ENCODE measurements around the gene SH3TC1. TPM values are rescaled to one million over a fixed set of nuclear protein-coding genes. Genes with fewer than 3 reads are reported as not detected.

SH3TC1 gene
- total RNA-seq, 8 experiments from 2014 or later: 0.96 to 22.2 (median 3.6) TPM

DNA sequence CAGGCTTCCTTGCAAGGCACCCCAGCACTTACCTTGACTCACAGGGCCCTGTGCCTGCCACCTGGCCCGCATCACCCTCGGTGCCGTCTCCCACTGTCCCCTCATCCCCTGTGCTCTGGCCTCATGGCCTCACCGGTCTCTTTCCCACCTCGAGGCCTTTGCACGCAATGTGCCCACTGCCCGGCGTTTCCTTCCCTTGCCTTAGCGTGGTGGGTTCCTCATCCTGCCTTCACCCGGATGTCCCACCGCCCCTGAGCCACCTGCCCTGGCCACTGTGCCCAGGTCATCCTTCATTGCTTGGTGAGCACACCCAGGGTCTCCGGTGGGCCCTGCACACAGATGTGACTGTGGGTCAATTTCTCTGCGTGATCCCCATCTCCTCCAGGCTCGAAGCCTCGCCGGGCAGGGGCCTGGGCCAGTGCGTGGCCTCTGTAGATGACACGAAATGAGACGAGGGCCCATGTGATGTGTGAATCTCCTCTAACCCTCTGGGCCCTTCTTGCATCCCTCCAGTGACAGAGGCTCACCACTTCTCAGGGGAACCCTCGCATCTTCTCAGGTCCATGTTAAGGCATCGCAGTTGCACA is 75.1 kb downstream of the SH3TC1 start:
- Histone ChIP-seq H3K27ac (peak overlapping the region in 1 of 2 donors; percentile 7), H3K4me1 (replicated peaks in 1 of 2) (peaks cover 25 to 41% of the 10 kb centered on the region in 2 donors), H3K4me3 (no peak overlapping the region)
- no peak for ATAC-seq (replicated peaks in 6 of 8)
- WGBS, 10 experiments: 79 to 100% (median 97%) methylated on average over 1 to 13 of the region's 21 CpGs; no CpG with 5 or more reads in 4 of the 10 experiments
- in situ Hi-C loops (cut with MboI; ENCODE audit: low pct_unique_long_range_greater_than_20kb in 2 of 9, low sequenced_read_pairs in 9 of 9, unreplicated experiment in 9 of 9): loop anchor here in 1 of 9 experiments (10.0 kb wide), 1 partner anchor 121 kb away; no protein-coding TSS in a partner anchor

DNA sequence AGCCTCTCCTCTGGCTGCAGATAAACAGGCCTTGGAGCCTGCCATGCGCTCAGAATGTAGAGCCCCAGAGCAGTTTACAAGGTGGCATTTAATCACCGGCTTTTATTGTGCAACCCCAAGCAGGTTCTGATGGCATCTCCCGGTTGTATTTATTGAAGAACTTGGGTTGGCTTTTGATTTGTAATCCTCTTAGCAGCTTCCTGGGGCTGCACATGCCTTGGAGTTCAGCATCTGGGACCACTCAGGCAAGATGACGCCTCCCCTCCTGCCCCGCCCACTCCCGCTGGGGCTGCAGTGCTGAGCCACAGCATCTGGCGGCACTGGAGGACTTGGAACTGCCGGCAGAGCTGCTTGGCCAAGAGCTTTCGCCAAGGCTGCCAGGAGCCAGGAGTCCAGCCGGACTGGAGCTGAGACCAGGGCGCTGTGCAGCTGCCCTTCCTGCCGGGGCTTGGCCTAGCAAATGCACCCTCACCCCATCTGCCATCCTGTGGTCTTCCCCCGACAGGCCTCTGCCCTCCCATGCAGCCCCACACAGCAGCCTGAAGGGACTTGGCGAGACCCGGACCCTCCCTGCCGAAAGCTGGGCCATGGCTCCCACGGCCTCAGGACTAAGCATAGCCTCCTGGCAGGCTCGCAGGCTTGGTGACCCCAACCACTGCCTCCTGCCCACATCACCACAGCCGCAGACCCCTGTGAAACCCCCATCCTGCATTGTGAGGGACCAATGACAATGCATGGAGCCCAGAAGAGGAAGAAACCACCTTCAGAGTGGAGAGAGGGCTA is 75.9 kb downstream of the SH3TC1 start:
- peak overlapping the region in 1 of 2 donors; percentile 7 for H3K27ac ChIP-seq
- H3K4me3 ChIP-seq: no peak overlapping the region
- peaks cover 23 to 34% of the 10 kb centered on the region in 2 donors for H3K4me1 ChIP-seq (replicated peaks in 1 of 2)
- WGBS, 10 experiments: 10 to 55% (median 42%) methylated on average over 2 to 4 of the region's 19 CpGs; no CpG with 5 or more reads in 6 of the 10 experiments
- in situ Hi-C loops (cut with MboI; ENCODE audit: low pct_unique_long_range_greater_than_20kb in 2 of 9, low sequenced_read_pairs in 9 of 9, unreplicated experiment in 9 of 9): loop anchor here in 1 of 9 experiments (10.0 kb wide), 1 partner anchor 120 kb away; no protein-coding TSS in a partner anchor
- ATAC-seq (replicated peaks in 6 of 8): peak; percentile 8 to 90 (median 79)

DNA sequence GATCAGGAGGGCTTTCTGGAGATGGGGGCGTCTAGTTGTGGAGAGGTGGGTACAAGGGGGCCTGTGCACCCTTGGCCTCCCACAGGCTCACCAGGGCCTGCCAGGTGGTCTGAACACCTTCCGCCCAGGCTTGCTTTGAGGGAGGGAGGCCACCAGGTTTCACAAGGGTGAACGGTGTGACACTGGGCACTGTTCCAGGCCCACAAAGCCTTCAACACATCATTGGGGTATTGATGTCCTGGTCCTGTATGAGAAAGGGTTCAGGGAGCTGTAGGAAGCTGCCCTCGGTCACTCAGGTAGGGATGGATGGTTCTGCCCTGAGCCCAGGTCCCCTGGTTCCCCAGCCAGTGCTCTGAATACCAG is 76.4 kb downstream of the SH3TC1 start:
- H3K27ac ChIP-seq: no peak overlapping the region

DNA sequence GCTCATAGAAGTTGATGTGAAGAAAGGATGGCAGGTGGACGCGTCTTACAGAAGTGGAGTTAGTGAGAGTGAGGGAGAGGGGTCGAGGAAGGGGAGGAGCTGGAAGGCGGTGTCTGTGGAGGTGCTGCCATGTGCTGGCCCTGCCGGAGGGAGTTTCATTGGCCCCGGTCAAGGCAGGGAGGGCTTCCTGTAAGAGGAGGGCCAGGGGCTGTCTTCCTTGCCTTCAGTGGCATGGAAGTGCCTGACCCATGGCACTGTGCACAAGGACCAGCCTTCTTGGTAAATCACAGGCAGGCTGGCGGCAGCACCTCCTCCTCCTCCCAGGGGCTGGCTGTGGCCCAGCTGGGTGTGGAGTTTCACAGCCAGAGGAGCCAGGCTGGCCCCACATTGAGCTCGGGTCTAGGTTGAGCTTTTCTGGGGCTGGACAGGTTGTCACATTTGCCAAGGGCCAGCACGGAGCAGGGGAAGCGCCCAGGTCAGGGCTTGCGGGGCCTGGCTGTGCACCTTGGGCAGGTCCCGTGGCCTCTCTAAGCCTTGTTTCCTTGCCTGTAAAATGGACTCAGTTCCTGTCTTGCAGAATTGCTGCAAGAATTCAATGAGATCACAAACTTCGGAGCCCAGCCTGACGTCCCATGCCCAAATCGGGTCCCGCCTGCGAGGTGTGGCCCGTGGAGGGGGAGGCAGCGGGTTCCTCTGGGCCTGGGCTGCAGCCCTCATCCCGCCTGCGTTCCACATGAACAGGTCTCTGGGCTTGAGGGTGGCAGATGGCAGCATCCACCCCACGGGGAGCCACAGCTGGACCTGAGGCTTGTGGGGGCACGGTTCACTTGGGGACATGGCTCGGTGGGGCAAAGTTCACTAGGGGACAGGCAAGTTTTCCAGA is 77.5 kb downstream of the SH3TC1 start:
- in situ Hi-C loops (cut with MboI; ENCODE audit: low pct_unique_long_range_greater_than_20kb in 2 of 9, low sequenced_read_pairs in 9 of 9, unreplicated experiment in 9 of 9): loop anchor here in 1 of 9 experiments (10.0 kb wide), 1 partner anchor 118 kb away; no protein-coding TSS in a partner anchor
- ATAC-seq (replicated peaks in 6 of 8): peak in 3 of 8 experiments; percentile 0 to 18 (median 1)
- Histone ChIP-seq H3K4me1 (replicated peaks in 1 of 2) (peaks cover 28 to 31% of the 10 kb centered on the region in 2 donors), H3K4me3 (no peak overlapping the region), H3K27ac (no peak overlapping the region)
- 15 to 83% (median 80%) methylated on average over 2 to 9 of the region's 24 CpGs; no CpG with 5 or more reads in 5 of the 10 experiments for WGBS, 10 experiments

More for the DNA sequence above, 76.4 kb downstream of the SH3TC1 start:
- Histone ChIP-seq H3K4me3 (no peak overlapping the region), H3K4me1 (replicated peaks in 1 of 2) (peaks cover 27 to 31% of the 10 kb centered on the region in 2 donors)
- in situ Hi-C loops (cut with MboI; ENCODE audit: low pct_unique_long_range_greater_than_20kb in 2 of 9, low sequenced_read_pairs in 9 of 9, unreplicated experiment in 9 of 9): loop anchor here in 1 of 9 experiments (10.0 kb wide), 1 partner anchor 119 kb away; no protein-coding TSS in a partner anchor
- ATAC-seq (replicated peaks in 6 of 8): no peak
- WGBS, 10 experiments: 100% methylated on average over 1 of the region's 4 CpGs; no CpG with 5 or more reads in 7 of the 10 experiments

DNA sequence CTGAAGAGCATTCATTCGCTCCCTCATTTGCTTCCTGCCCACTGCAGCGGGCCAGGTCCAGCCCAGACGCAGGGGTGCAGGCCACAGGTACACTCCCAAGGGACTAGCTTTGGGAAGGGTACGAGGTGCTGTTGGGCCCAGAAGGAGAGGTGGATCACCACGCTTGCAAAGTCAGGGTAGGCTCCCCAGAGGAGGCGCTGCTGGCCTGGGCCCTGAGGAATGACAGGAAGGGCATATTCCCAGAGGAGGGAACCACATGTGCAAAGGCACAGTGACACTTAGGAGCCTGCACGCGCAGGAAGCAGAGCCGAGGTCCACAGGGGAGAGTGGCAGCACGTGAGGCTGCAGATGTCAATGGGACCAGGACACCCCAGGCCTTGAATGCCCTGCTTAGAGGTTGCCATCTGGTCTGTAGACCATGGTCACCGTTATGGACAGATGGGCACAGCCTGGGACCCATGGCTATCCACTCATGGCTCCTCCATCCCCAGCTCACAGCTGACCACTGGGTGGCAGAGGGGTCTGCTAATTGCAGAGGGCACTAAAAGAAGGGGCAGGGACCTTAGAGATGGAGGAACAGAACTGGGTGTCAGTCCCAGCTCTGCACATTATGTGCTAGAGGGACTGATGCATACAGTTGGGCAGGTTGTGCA is 78.4 kb downstream of the SH3TC1 start:
- Histone ChIP-seq H3K4me3 (no peak overlapping the region), H3K4me1 (replicated peaks in 1 of 2) (peaks cover 28 to 31% of the 10 kb centered on the region in 2 donors), H3K27ac (no peak overlapping the region)
- WGBS, 10 experiments: 61 to 100% (median 95%) methylated on average over 1 to 3 of the region's 11 CpGs; no CpG with 5 or more reads in 6 of the 10 experiments
- ATAC-seq (replicated peaks in 6 of 8): peak in 1 of 8 experiments; percentile 10
- in situ Hi-C loops (cut with MboI; ENCODE audit: low pct_unique_long_range_greater_than_20kb in 2 of 9, low sequenced_read_pairs in 9 of 9, unreplicated experiment in 9 of 9): loop anchor here in 1 of 9 experiments (10.0 kb wide), 1 partner anchor 117 kb away; no protein-coding TSS in a partner anchor

DNA sequence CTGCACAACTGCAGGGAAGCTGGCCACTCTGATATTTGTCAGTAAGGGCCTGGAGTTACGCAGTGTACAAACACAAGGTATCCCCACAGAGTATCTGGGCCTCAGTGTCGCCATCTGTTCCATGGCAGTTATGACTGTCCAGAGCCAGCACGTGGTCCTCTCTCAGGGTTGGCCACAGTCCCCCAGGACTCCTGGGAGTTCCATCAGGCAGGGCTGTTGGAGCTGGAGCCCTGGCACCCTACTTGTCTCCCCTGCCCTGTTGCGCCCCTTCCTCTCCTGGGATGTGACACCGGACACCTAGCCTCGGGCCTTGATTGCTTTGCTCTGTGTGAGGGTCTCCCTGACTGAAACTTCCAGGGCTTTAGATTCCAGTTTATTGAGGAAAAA is 78.9 kb downstream of the SH3TC1 start:
- ATAC-seq (replicated peaks in 6 of 8): peak in 1 of 8 experiments; percentile 6
- peaks cover 26% of the 10 kb centered on the region in 2 donors for H3K4me1 ChIP-seq (replicated peaks in 1 of 2)
- no peak overlapping the region for H3K27ac ChIP-seq
- H3K4me3 ChIP-seq: no peak overlapping the region
- whole genome bisulfite sequencing, 10 experiments: 44 to 100% (median 56%) methylated on average over 1 to 4 of the region's 6 CpGs; no CpG with 5 or more reads in 6 of the 10 experiments
- in situ Hi-C loops (cut with MboI; ENCODE audit: low pct_unique_long_range_greater_than_20kb in 2 of 9, low sequenced_read_pairs in 9 of 9, unreplicated experiment in 9 of 9): loop anchor here in 1 of 9 experiments (10.0 kb wide), 1 partner anchor 117 kb away; no protein-coding TSS in a partner anchor

DNA sequence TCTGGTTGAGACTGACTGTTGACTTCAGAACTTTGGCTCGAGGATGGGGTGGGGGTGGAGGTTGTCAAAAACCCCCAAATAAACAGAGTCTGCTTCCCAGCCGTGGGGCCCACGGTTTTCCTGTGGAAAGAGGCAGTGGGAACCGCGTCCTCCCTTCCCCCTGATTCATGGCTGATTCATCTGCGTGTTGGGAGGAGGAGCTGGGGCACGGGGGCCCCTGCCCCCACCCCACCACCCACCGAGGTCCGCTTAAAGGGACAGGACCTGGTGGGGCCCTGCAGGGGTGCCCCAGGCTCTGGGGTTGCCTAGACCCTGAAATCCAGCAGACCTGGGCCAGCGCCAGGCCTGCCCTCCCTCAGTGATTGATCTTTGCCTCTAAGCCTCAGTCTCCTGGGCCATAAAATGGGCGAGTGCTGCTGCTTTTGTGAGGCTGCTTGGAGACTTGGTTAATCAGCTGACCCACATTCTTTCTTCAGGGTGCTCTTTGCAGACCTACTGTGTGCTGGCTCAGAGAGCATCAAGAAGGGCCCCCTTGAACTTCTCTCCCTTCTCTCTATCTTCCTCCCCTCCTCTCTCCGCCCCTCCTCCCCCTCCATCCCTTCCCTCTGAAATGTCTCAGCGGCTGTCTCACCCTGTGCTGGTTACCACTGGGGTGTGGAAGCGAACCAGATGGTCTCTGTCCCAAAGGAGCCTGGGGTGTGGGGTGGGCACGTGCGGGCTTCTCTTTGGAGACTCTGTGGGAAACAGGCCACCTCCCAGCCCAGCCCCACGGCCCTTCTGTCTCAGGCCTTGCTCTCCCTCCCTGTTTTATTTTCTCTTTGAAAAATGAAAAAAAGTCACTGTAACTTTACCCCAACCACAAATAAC is 79.6 kb downstream of the SH3TC1 start:
- Histone ChIP-seq H3K27ac (no peak overlapping the region), H3K4me3 (no peak overlapping the region), H3K4me1 (replicated peaks in 1 of 2) (peaks cover 29 to 30% of the 10 kb centered on the region in 2 donors)
- ATAC-seq (replicated peaks in 6 of 8): peak in 5 of 8 experiments; percentile 1 to 30 (median 16)
- in situ Hi-C loops (cut with MboI; ENCODE audit: low pct_unique_long_range_greater_than_20kb in 2 of 9, low sequenced_read_pairs in 9 of 9, unreplicated experiment in 9 of 9): loop anchor here in 1 of 9 experiments (10.0 kb wide), 1 partner anchor 116 kb away; no protein-coding TSS in a partner anchor
- 0 to 44% (median 4%) methylated on average over 1 to 3 of the region's 17 CpGs; no CpG with 5 or more reads in 4 of the 10 experiments for whole genome bisulfite sequencing, 10 experiments

DNA sequence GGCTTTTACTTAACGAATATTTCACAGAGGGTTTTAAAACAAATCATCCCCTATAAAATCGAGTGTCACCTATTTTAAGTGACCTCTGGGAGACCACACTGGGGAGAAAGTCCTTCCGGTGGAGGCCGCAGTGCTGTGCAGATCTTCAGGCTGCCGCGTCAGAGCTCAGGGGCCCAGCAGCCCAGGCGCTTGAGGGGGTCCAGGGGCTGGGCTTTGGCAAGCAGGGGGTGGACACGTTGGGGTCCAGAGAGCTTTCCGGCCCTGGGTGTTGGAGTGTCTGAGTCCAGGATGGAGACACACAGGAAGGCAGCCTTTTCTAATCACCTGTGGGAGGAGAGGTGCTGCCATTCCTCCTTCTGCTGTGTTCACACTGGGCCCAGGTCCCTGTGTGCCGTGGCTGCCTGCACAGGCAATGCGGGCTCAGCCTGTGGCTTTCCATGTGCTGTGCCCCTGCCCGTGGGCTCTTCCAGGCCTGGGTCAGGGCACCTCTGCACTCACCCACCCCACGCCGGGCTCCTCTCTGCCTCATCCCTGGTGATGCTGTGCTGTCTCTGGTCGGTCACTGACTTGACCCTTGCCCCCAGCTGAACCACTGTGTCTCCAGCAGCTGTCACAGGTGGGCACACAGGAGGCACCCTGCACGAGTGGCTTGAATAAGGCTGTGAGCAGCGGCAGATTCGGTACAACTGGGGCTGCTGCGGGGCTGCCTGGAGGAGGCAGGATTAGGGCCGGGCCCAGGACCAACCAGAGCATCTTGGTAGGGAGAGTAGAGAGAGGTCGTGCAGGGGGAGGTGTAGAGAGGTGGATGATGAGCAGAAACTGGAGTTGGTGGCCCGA is 80.4 kb downstream of the SH3TC1 start:
- 50 to 95% (median 88%) methylated on average over 2 to 6 of the region's 22 CpGs; no CpG with 5 or more reads in 3 of the 10 experiments for WGBS, 10 experiments
- in situ Hi-C loops (cut with MboI; ENCODE audit: low pct_unique_long_range_greater_than_20kb in 2 of 9, low sequenced_read_pairs in 9 of 9, unreplicated experiment in 9 of 9): loop anchor here in 1 of 9 experiments (10.0 kb wide), 1 partner anchor 115 kb away; no protein-coding TSS in a partner anchor
- no peak for ATAC-seq (replicated peaks in 6 of 8)

DNA sequence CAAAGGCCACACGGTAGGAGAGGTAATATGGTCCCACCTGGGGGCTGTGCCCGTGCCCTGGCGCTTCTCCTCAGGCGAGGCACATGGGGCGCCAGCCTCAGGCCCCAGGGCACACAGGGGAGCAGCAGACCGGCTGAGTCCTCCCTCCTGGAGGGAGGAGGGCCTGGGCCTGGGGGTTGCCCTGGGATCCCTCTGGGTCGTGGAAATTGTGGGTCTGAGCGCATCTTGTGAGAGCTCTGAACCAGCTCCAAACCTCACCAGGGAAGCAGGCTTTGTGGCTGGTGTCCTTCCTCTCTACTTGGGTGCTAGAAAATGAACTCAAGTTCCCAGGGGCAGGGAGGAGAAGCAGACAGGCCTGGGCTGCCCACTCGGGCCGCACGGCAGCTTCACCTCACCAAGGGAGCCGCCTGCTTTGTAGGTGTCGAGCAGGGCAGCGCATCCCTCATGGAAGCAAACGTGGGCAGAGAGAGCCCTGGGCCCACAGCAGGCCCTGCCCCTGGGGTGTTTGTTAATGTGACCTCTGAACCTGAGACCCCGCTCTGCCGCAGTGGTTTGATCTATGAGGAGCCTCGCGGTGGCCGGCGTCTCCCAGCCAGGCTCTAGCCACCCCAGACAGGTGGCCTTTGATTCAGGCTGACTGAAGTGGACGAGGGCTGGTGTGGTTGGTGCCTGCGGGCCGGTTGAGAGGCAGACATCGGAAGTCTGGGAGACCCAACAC is 81.2 kb downstream of the SH3TC1 start:
- in situ Hi-C loops (cut with MboI; ENCODE audit: low pct_unique_long_range_greater_than_20kb in 2 of 9, low sequenced_read_pairs in 9 of 9, unreplicated experiment in 9 of 9): no loop called here
- 50 to 100% (median 95%) methylated on average over 1 to 2 of the region's 25 CpGs; no CpG with 5 or more reads in 6 of the 10 experiments for WGBS, 10 experiments

More for the DNA sequence above, 80.4 kb downstream of the SH3TC1 start:
- H3K4me1 ChIP-seq (replicated peaks in 1 of 2): peaks cover 31 to 32% of the 10 kb centered on the region in 2 donors
- H3K27ac ChIP-seq: no peak overlapping the region
- H3K4me3 ChIP-seq: no peak overlapping the region

DNA sequence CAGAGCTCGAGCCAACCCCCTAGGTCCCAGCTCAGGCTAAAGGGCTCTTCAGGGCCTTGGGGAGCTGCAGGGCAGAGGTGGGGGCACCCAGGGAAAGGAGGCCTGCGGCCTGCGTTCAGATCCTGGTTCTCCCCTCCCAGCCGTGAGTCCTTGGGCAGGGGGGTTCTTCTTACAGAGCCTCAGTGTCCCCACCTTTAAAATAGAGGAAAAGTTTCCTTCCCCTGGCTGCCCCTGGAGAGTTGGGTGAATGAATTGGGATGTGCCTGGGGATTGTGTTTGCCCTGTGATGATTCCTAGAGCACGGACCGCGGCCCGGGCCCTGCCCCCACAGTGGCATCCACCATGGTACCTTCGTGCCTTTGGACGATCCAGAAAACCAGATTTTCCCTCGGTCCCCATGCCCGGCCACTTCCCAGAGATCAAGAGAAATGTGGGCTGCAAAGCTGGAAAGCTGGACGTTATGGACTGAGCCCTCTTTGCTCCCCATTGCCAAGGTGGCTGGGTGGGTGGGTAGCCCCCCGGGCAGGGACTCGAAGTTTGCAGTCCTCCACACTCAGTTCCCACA is 81.9 kb downstream of the SH3TC1 start:
- H3K4me1 ChIP-seq (replicated peaks in 1 of 2): peaks cover 21 to 23% of the 10 kb centered on the region in 2 donors
- no peak overlapping the region for H3K4me3 ChIP-seq
- H3K27ac ChIP-seq: no peak overlapping the region
- WGBS, 10 experiments: 92 to 100% methylated on average over 3 to 6 of the region's 15 CpGs; no CpG with 5 or more reads in 8 of the 10 experiments
- in situ Hi-C loops (cut with MboI; ENCODE audit: low pct_unique_long_range_greater_than_20kb in 2 of 9, low sequenced_read_pairs in 9 of 9, unreplicated experiment in 9 of 9): no loop called here
- no peak for ATAC-seq (replicated peaks in 6 of 8)

More for the DNA sequence above, 81.2 kb downstream of the SH3TC1 start:
- no peak for ATAC-seq (replicated peaks in 6 of 8)
- Histone ChIP-seq H3K27ac (no peak overlapping the region), H3K4me3 (no peak overlapping the region), H3K4me1 (replicated peaks in 1 of 2) (peaks cover 23 to 24% of the 10 kb centered on the region in 2 donors)

All from motor neuron (in vitro differentiated cells).